Spleen (tissue), 7 donors: ENCODE measurements around the gene UACA.

Experiments
- POLR2A ChIP-seq, 3 donors: fragments of 450-650 bp; IDR thresholded peaks; one replicate each; pipeline ENCODE4 v1.5.1; 2017; ENCODE audit warnings: antibody characterized with exemption in 3 of 3, mild to moderate bottlenecking in 1 of 3
- POLR2AphosphoS5 ChIP-seq, 3 donors: sonication (generic); formaldehyde crosslinking; IDR thresholded peaks; one replicate each; pipeline ENCODE4 v1.5.1; 2017; ENCODE audit warnings: antibody characterized with exemption in 3 of 3
- TF ChIP-seq, protein P1 (sequence below), 11 experiments: fragments of 200-600 bp in 7 of 11; fragments of 450-650 bp in 4 of 11; sonication (generic) in 4 of 11; IDR thresholded peaks in 8 of 11; conservative IDR thresholded peaks in 3 of 11; 1 replicate in 7 of 11; 2 replicates in 4 of 11; pipeline versions ENCODE4 v1.4.0 to v1.8.0; 2016 to 2021; ENCODE audit warnings: antibody characterized with exemption in 11 of 11, inconsistent platforms in 4 of 11, mild to moderate bottlenecking in 1 of 11
- donor health status: DM: no; HTN: no; CAD: no; lungs with moderate emphysema.
- donor health status: DM: no; HTN: no; CAD: no.
- donor health status: DM: no; HTN: no; CAD: no.

DNA sequence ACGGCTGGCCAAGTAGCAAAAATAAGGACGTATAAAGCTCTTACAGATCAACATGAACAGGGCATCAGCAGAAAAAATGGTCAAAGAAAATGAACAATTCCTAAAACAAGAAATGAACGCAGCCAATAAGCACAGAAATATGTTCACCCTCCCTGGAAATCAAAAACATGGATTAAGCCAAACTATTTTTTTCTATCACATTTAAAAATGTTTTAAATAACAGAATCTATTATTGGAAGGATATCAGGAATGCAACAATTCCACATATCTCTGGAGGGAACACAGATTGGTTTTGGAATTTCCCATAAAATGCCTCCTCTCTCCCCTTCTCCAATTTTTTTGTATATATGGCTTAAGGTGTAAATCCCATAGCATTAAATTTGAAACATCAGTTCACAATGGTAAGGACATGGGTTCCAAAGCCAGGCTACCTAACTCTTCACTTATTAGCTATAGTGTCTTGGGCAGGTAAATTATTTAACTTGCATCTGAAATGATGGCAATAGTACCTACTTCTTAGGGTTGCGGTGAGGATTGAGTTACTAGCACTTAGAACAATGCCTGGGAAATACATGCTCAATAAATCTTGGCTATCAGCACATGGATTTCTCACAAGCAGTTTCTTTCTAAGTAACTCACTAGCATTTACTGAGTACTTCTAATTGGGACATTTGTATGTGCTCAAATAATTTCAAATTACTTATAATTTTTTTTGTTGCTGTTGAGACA lies 10.1 kb downstream of the UACA start:
- TF ChIP-seq, protein P1, sequence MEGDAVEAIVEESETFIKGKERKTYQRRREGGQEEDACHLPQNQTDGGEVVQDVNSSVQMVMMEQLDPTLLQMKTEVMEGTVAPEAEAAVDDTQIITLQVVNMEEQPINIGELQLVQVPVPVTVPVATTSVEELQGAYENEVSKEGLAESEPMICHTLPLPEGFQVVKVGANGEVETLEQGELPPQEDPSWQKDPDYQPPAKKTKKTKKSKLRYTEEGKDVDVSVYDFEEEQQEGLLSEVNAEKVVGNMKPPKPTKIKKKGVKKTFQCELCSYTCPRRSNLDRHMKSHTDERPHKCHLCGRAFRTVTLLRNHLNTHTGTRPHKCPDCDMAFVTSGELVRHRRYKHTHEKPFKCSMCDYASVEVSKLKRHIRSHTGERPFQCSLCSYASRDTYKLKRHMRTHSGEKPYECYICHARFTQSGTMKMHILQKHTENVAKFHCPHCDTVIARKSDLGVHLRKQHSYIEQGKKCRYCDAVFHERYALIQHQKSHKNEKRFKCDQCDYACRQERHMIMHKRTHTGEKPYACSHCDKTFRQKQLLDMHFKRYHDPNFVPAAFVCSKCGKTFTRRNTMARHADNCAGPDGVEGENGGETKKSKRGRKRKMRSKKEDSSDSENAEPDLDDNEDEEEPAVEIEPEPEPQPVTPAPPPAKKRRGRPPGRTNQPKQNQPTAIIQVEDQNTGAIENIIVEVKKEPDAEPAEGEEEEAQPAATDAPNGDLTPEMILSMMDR (IDR thresholded peaks at IDR 0.05 in 8 of 11, conservative IDR thresholded peaks at IDR 0.05 in 3 of 11): no peak
- no peak for TF ChIP-seq POLR2AphosphoS5 (IDR thresholded peaks at IDR 0.05)
- no peak for TF ChIP-seq POLR2A (IDR thresholded peaks at IDR 0.05)
